H9 (cell line): ENCODE data around the gene COPG1. TPM values are rescaled to one million over a fixed set of nuclear protein-coding genes. Genes with fewer than 3 reads are reported as not detected.

Experiments
- DNase-seq: peaks from one replicate; pipeline ENCODE4 v3.0.0-alpha.2; 2017
- H2AFZ ChIP-seq: one replicate; pipeline ENCODE4 v1.6.1; 2013; ENCODE audit warnings: mild to moderate bottlenecking, low read length, control low read depth, moderate library complexity
- H2AK5ac ChIP-seq: 2 replicates; pipeline ENCODE4 v1.6.1; 2013; ENCODE audit warnings: low read length, control low read depth, mixed read lengths; ENCODE audit not compliant: insufficient read length
- H2BK120ac ChIP-seq: one replicate; pipeline ENCODE4 v1.6.1; 2013; ENCODE audit warnings: low read depth, mild to moderate bottlenecking, low read length, control low read depth, inconsistent platforms; ENCODE audit not compliant: poor library complexity, severe bottlenecking
- H2BK12ac ChIP-seq: 2 replicates; pipeline ENCODE4 v1.6.1; 2013; ENCODE audit warnings: low read length, control low read depth, mixed read lengths, low read depth; ENCODE audit not compliant: insufficient read length
- H2BK15ac ChIP-seq: 2 replicates; pipeline ENCODE4 v1.6.1; 2013; ENCODE audit warnings: low read depth, low read length, control low read depth
- H2BK20ac ChIP-seq: one replicate; pipeline ENCODE4 v1.6.1; 2013; ENCODE audit warnings: low read depth, mild to moderate bottlenecking, low read length, control low read depth, inconsistent platforms; ENCODE audit not compliant: poor library complexity, severe bottlenecking
- H2BK5ac ChIP-seq: 2 replicates; pipeline ENCODE4 v1.6.1; 2013; ENCODE audit warnings: low read length, control low read depth, mixed read lengths; ENCODE audit not compliant: insufficient read length
- H3K14ac ChIP-seq: 2 replicates; pipeline ENCODE4 v1.6.1; 2013; ENCODE audit warnings: low read length, control low read depth; ENCODE audit not compliant: insufficient read depth
- H3K18ac ChIP-seq: 2 replicates; pipeline ENCODE4 v1.6.1; 2013; ENCODE audit warnings: low read depth, mild to moderate bottlenecking, mixed read lengths, low read length, control low read depth; ENCODE audit not compliant: insufficient read length
- H3K23ac ChIP-seq: 2 replicates; pipeline ENCODE4 v1.6.1; 2013; ENCODE audit warnings: low read length, control low read depth, mixed read lengths, low read depth; ENCODE audit not compliant: insufficient read length
- H3K23me2 ChIP-seq: 2 replicates; pipeline ENCODE4 v1.6.1; 2013; ENCODE audit warnings: low read depth, mild to moderate bottlenecking, mixed read lengths, low read length, control low read depth; ENCODE audit not compliant: insufficient read length, poor library complexity, severe bottlenecking
- H3K27ac ChIP-seq: 2 replicates; pipeline ENCODE4 v1.5.1; 2013; ENCODE audit warnings: low read length, control low read depth, mixed read lengths, low read depth; ENCODE audit not compliant: insufficient read length
- H3K27me3 ChIP-seq: 2 replicates; pipeline ENCODE4 v1.6.1; 2013; ENCODE audit warnings: low read length, control low read depth, inconsistent platforms; ENCODE audit not compliant: insufficient read depth
- H3K4ac ChIP-seq: 2 replicates; pipeline ENCODE4 v1.6.1; 2013; ENCODE audit warnings: low read depth, mild to moderate bottlenecking, control low read depth, inconsistent platforms, low read length, moderate library complexity
- H3K4me1 ChIP-seq: 2 replicates; pipeline ENCODE4 v1.6.1; 2013; ENCODE audit warnings: low read length, control low read depth, inconsistent platforms; ENCODE audit not compliant: insufficient read depth
- H3K4me2 ChIP-seq: 2 replicates; pipeline ENCODE4 v1.6.1; 2013; ENCODE audit warnings: low read length, control low read depth, mixed read lengths; ENCODE audit not compliant: insufficient read length, insufficient read depth
- H3K56ac ChIP-seq: 2 replicates; pipeline ENCODE4 v1.6.1; 2013; ENCODE audit warnings: low read depth, mild to moderate bottlenecking, mixed read lengths, low read length, control low read depth; ENCODE audit not compliant: insufficient read length
- H3K79me1 ChIP-seq: 2 replicates; pipeline ENCODE4 v1.6.1; 2013; ENCODE audit warnings: low read depth, mild to moderate bottlenecking, moderate library complexity, low read length, control low read depth, inconsistent platforms; ENCODE audit not compliant: insufficient read depth, poor library complexity, severe bottlenecking
- H3K79me2 ChIP-seq: 2 replicates; pipeline ENCODE4 v1.6.1; 2013; ENCODE audit warnings: low read length, control low read depth, inconsistent platforms; ENCODE audit not compliant: insufficient read depth
- H3K9ac ChIP-seq: 2 replicates; pipeline ENCODE4 v1.6.1; 2013; ENCODE audit warnings: low read length, control low read depth, mixed read lengths; ENCODE audit not compliant: insufficient read length; ENCODE audit errors: extremely low read depth
- H3K9me3 ChIP-seq: one replicate; pipeline ENCODE4 v1.6.1; 2013; ENCODE audit warnings: low read depth, low read length, inconsistent platforms; ENCODE audit not compliant: control insufficient read depth
- H3T11ph ChIP-seq: one replicate; pipeline ENCODE4 v1.6.1; 2013; ENCODE audit warnings: mild to moderate bottlenecking, low read length, control low read depth, inconsistent platforms
- H4K20me1 ChIP-seq: one replicate; pipeline ENCODE4 v1.6.1; 2013; ENCODE audit not compliant: control insufficient read depth, insufficient read length, insufficient read depth
- H4K5ac ChIP-seq: 2 replicates; pipeline ENCODE4 v1.6.1; 2013; ENCODE audit warnings: low read depth, mild to moderate bottlenecking, mixed read lengths, low read length, control low read depth; ENCODE audit not compliant: insufficient read length
- H4K8ac ChIP-seq: replicated peaks from 2 replicates; pipeline ENCODE4 v1.6.1; 2013; ENCODE audit warnings: low read length, control low read depth, mixed read lengths, low read depth; ENCODE audit not compliant: insufficient read length
- H4K91ac ChIP-seq: 2 replicates; pipeline ENCODE4 v1.6.1; 2013; ENCODE audit warnings: low read depth, mild to moderate bottlenecking, moderate library complexity, mixed read lengths, low read length, control low read depth; ENCODE audit not compliant: insufficient read length
- H3K27ac Mint-ChIP-seq, 3 experiments: 2 replicates in 2 of 3; 3 replicates in 1 of 3; pipeline ENCODE4 v1.8.0; 2020 to 2021; ENCODE audit warnings: mixed read lengths in 3 of 3, mild to moderate bottlenecking in 1 of 3, moderate library complexity in 1 of 3
- H3K27me3 Mint-ChIP-seq: 2 replicates; pipeline ENCODE4 v1.8.0; 2021; ENCODE audit warnings: low read depth, mild to moderate bottlenecking, moderate library complexity, mixed read lengths
- H3K36me3 Mint-ChIP-seq, 3 experiments: 2 replicates in 2 of 3; 3 replicates in 1 of 3; pipeline ENCODE4 v1.8.0; 2020 to 2021; ENCODE audit warnings: low read depth in 3 of 3, mixed read lengths in 3 of 3; ENCODE audit not compliant: insufficient read depth in 1 of 3
- H3K4me1 Mint-ChIP-seq, 2 experiments: 2 replicates each; pipeline ENCODE4 v1.8.0; 2020; ENCODE audit warnings: mixed read lengths in 2 of 2
- H3K4me3 Mint-ChIP-seq, 2 experiments: 2 replicates in 1 of 2; 3 replicates in 1 of 2; pipeline ENCODE4 v1.8.0; 2020 to 2021; ENCODE audit warnings: mild to moderate bottlenecking in 2 of 2, mixed read lengths in 2 of 2, moderate library complexity in 1 of 2
- H3K9me3 Mint-ChIP-seq, 2 experiments: 2 replicates in 1 of 2; 3 replicates in 1 of 2; pipeline ENCODE4 v1.8.0; 2020; ENCODE audit warnings: mild to moderate bottlenecking in 2 of 2, mixed read lengths in 2 of 2, moderate library complexity in 1 of 2
- CTCF ChIP-seq: fragments of 200-600 bp; sonication (generic); conservative IDR thresholded peaks from 3 replicates; pipeline ENCODE4 v1.8.0; 2021; ENCODE audit warnings: antibody characterized with exemption, mild to moderate bottlenecking
- total RNA-seq: library from RNA; stranded (reverse); gene quantifications from 2 replicates; pipeline ENCODE4 v1.2.1, GENCODE V29; 2021

COPG1 gene
- total RNA-seq, 1 experiment from 2014 or later = 147 TPM

GRCh38 chr3:129312671-129313414 lies 63.4 kb downstream of the COPG1 start:
- H3K18ac ChIP-seq = no peak overlapping the region
- no peak overlapping the region for H3K4ac ChIP-seq
- H2BK12ac ChIP-seq = no peak overlapping the region
- H3K4me2 ChIP-seq = no peak overlapping the region
- no peak overlapping the region for H3K27ac ChIP-seq
- no peak for TF ChIP-seq CTCF
- no peak for DNase-seq
- peak overlapping the region in 1 of 3 experiments; percentile 66; a peak in 2 of 7 replicates for H3K27ac Mint-ChIP-seq
- peak overlapping the region in 1 of 2 experiments; percentile 30; a peak in 1 of 5 replicates for H3K4me3 Mint-ChIP-seq
- peaks cover 4% of the 10 kb centered on the region for H3K23me2 ChIP-seq
- no peak overlapping the region for H2AFZ ChIP-seq
- H3K27me3 Mint-ChIP-seq = peaks cover 3% of the 10 kb centered on the region; the same call in 1 of the 2 replicates
- H3K4me1 ChIP-seq = no peaks in the 10 kb centered on the region
- peaks cover 11 to 20% of the 10 kb centered on the region in 2 experiments for H3K4me1 Mint-ChIP-seq
- H2BK20ac ChIP-seq = no peak overlapping the region
- no peak overlapping the region for H4K91ac ChIP-seq
- peaks cover 0 to 3% (median under 1%) of the 10 kb centered on the region in 3 experiments; a peak in 1 of 7 replicates for H3K36me3 Mint-ChIP-seq
- H3K9me3 Mint-ChIP-seq = no peaks in the 10 kb centered on the region; a peak in 2 of 5 replicates
- H3T11ph ChIP-seq = no peak overlapping the region
- H2BK5ac ChIP-seq = no peak overlapping the region
- H3K79me1 ChIP-seq = no peaks in the 10 kb centered on the region
- no peak overlapping the region for H3K14ac ChIP-seq
- no peak overlapping the region for H4K8ac ChIP-seq
- no peaks in the 10 kb centered on the region for H3K9me3 ChIP-seq
- H2BK15ac ChIP-seq = no peak overlapping the region
- no peak overlapping the region for H2AK5ac ChIP-seq
- no peak overlapping the region for H2BK120ac ChIP-seq
- H3K79me2 ChIP-seq = no peaks in the 10 kb centered on the region
- no peak overlapping the region for H3K9ac ChIP-seq
- H3K56ac ChIP-seq = no peak overlapping the region
- no peaks in the 10 kb centered on the region for H3K27me3 ChIP-seq
- no peaks in the 10 kb centered on the region for H4K20me1 ChIP-seq
- no peak overlapping the region for H3K23ac ChIP-seq
- H4K5ac ChIP-seq = no peak overlapping the region
